ENCODE data around the gene PET117. TPM values are rescaled to one million over a fixed set of nuclear protein-coding genes. Genes with fewer than 3 reads are reported as not detected.

The PET117 gene
- total and polyA plus RNA-seq, 12 donors: 4.5 to 45.4 (median 17.8) TPM

DNA sequence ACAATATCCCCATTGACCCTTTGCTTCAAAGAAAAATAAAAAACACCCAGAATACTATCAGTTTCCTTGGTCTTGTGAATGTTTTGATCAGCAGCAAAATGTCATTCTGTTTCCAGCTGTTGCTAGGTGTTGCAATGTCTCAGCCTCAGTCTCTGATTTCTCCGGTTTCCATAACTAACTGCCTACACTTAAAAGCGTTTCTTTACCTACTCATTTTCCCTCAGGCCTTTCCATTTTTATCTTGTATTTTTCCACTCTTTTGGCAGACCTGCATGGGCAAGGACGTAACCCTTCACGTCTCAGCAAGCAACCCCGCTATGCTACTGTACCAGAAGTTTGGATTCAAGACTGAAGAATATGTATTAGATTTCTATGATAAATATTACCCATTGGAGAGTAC lies 49.4 kb downstream of the PET117 start:
- H3K9me3 ChIP-seq (replicated peaks in 1 of 3): no peaks in the 10 kb centered on the region
- H3K4me1 ChIP-seq (replicated peaks in 1 of 2): no peaks in the 10 kb centered on the region
- no peak for TF ChIP-seq POLR2A (IDR thresholded peaks at IDR 0.05)
- TF ChIP-seq, protein P1, sequence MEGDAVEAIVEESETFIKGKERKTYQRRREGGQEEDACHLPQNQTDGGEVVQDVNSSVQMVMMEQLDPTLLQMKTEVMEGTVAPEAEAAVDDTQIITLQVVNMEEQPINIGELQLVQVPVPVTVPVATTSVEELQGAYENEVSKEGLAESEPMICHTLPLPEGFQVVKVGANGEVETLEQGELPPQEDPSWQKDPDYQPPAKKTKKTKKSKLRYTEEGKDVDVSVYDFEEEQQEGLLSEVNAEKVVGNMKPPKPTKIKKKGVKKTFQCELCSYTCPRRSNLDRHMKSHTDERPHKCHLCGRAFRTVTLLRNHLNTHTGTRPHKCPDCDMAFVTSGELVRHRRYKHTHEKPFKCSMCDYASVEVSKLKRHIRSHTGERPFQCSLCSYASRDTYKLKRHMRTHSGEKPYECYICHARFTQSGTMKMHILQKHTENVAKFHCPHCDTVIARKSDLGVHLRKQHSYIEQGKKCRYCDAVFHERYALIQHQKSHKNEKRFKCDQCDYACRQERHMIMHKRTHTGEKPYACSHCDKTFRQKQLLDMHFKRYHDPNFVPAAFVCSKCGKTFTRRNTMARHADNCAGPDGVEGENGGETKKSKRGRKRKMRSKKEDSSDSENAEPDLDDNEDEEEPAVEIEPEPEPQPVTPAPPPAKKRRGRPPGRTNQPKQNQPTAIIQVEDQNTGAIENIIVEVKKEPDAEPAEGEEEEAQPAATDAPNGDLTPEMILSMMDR (IDR thresholded peaks at IDR 0.05): no peak
- H3K4me3 ChIP-seq: no peak overlapping the region
- H3K27me3 ChIP-seq: no peaks in the 10 kb centered on the region
- no peak for DNase-seq
- peaks cover 0 to 41% of the 10 kb centered on the region in 2 donors for H3K36me3 ChIP-seq (replicated peaks in 1 of 2)
- no peak overlapping the region for H3K27ac ChIP-seq
- 89 to 93% (median 92%) methylated on average over 5 of the region's 5 CpGs for WGBS, 4 donors
- intact Hi-C loops (cut with DNase I): no loop called here

- no peak overlapping the region for H3K27ac ChIP-seq
- DNase-seq: no peak
- TF ChIP-seq POLR2A (IDR thresholded peaks at IDR 0.05): no peak
- TF ChIP-seq, protein P1 (IDR thresholded peaks at IDR 0.05): no peak
- no peaks in the 10 kb centered on the region for H3K9me3 ChIP-seq (replicated peaks in 1 of 3)
- H3K36me3 ChIP-seq (replicated peaks in 1 of 2): peaks cover 0 to 34% of the 10 kb centered on the region in 2 donors
- H3K4me1 ChIP-seq (replicated peaks in 1 of 2): no peaks in the 10 kb centered on the region
- no peaks in the 10 kb centered on the region for H3K27me3 ChIP-seq
- intact Hi-C loops (cut with DNase I): no loop called here
- no peak overlapping the region for H3K4me3 ChIP-seq
- 66 to 78% (median 76%) methylated on average over 3 of the region's 3 CpGs for WGBS, 4 donors
Measured at GRCh38 chr20:18188434-18188833, 50.8 kb downstream of the PET117 start.

DNA sequence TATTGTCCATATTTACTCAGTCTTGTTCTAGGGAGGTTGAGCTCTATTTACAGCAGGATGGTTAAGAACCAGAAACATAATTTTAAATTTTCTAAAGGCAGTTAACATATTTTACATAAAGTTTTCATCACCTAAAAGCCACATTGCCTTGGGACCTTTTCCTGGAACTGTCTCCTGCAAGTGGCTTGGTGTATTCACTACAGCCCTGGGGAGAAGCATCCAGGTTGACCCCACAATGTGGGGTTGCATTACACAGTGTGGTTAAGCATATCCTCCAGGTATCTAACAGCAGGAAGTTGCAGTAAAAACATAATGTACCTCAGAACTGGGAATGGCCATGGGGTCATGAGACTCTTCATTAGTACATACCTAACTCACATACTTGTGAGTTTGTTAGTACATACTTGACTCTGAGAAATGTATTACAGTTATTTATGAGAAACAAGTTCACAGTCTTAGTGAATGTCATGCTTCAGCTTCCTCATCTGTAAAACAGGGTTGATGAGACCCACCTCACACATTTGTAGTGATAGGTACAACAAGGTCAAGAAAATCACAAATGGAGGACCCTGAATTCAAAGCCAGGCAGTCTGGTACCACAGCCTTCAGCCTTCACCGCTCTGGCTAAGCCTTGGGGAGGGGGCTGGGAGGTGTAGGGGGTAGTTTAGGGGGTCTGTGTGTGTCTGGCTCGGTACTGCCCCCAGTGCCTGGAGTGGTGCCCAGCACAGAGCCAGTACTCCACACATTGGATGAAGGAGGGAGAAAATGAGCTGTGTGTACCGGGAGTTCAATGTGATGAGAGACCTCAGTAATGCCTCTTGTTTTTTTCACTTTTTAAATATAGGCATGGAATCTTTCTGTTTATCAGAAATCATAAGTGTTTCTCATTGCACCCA lies 52.9 kb downstream of the PET117 start:
- H3K27me3 ChIP-seq: no peaks in the 10 kb centered on the region
- no peaks in the 10 kb centered on the region for H3K9me3 ChIP-seq (replicated peaks in 1 of 3)
- no peak overlapping the region for H3K4me3 ChIP-seq
- H3K4me1 ChIP-seq (replicated peaks in 1 of 2): no peaks in the 10 kb centered on the region
- intact Hi-C loops (cut with DNase I): no loop called here
- H3K36me3 ChIP-seq (replicated peaks in 1 of 2): peaks cover 0 to 22% of the 10 kb centered on the region in 2 donors
- TF ChIP-seq, protein P1 (IDR thresholded peaks at IDR 0.05): no peak
- no peak for TF ChIP-seq POLR2A (IDR thresholded peaks at IDR 0.05)
- no peak for DNase-seq
- WGBS, 4 donors: 81 to 97% (median 93%) methylated on average over 3 of the region's 3 CpGs
- H3K27ac ChIP-seq: no peak overlapping the region

- intact Hi-C loops (cut with DNase I): no loop called here
Measured at GRCh38 chr20:18191306-18191705, 53.6 kb downstream of the PET117 start.

More at GRCh38 chr20:18191306-18191705, 53.6 kb downstream of the PET117 start:
- H3K9me3 ChIP-seq (replicated peaks in 1 of 3): no peaks in the 10 kb centered on the region
- WGBS, 4 donors: 57 to 89% (median 65%) methylated on average over 1 of the region's 1 CpG
- no peak overlapping the region for H3K27ac ChIP-seq
- no peaks in the 10 kb centered on the region for H3K4me1 ChIP-seq (replicated peaks in 1 of 2)
- DNase-seq: no peak
- peaks cover 0 to 15% of the 10 kb centered on the region in 2 donors for H3K36me3 ChIP-seq (replicated peaks in 1 of 2)
- H3K27me3 ChIP-seq: no peaks in the 10 kb centered on the region
- TF ChIP-seq, protein P1 (IDR thresholded peaks at IDR 0.05): no peak
- H3K4me3 ChIP-seq: no peak overlapping the region

Small RNA genes lying within 50 kb of the gene (small RNA-seq; reads per million reads assigned to genes)
- 0 reads per million in 2 donors for gene RF00019
- gene RNU7-137P: 0 reads per million in 2 donors

Other genes with a start within 250 kb of the PET117 start
- 100 to 1,000 TPM; 103 to 201 (median 121) TPM for gene SNX5, start 169.1 kb upstream of the PET117 start, total RNA-seq
- gene SNX5, start 169.1 kb upstream of the PET117 start, polyA plus RNA-seq: 100 to 1,000 TPM; 144 to 162 (median 160) TPM
- gene MGME1, start 168.8 kb upstream of the PET117 start, total RNA-seq: 10 to 100 TPM; 11.0 to 30.0 (median 21.1) TPM
- 10 to 100 TPM; 19.1 to 25.9 (median 19.8) TPM for gene MGME1, start 168.8 kb upstream of the PET117 start, polyA plus RNA-seq
- not detected for gene OVOL2, start 79.9 kb upstream of the PET117 start, total RNA-seq
- gene OVOL2, start 79.9 kb upstream of the PET117 start, polyA plus RNA-seq: not detected
- gene KAT14, start within 50 bp of the PET117 start, total RNA-seq: 10 to 100 TPM; 13.2 to 29.2 (median 16.2) TPM
- gene KAT14, start within 50 bp of the PET117 start, polyA plus RNA-seq: 10 to 100 TPM in 1 of 3 donors, 1 to 10 TPM in 2; 5.7 to 24.0 (median 8.8) TPM
- gene ZNF133, start 150.7 kb downstream of the PET117 start, total RNA-seq: 10 to 100 TPM in 8 of 9 donors, 1 to 10 TPM in 1; 7.1 to 27.9 (median 12.4) TPM
- gene ZNF133, start 150.7 kb downstream of the PET117 start, polyA plus RNA-seq: 10 to 100 TPM in 2 of 3 donors, 1 to 10 TPM in 1; 8.0 to 54.9 (median 53.8) TPM